AG10803 (cell line): Measurements from ENCODE around the gene CAD.
A peak's percentile ranks its signal among the peaks of the same experiment; 100 is the strongest.

Experiments used
- DNase-seq: peaks from one replicate; pipeline ENCODE4 v3.0.0; 2010; ENCODE audit warnings: low read depth
- H3K4me3 ChIP-seq: 2 replicates; pipeline ENCODE4 v1.5.1; 2011; ENCODE audit warnings: mild to moderate bottlenecking, low read length, control low read depth
- TF ChIP-seq, protein P1 (sequence below): conservative IDR thresholded peaks from 2 replicates; pipeline ENCODE4 v1.5.1; 2011; ENCODE audit warnings: mild to moderate bottlenecking, low read length, control low read depth, inconsistent platforms

Gene CAD

GRCh38 chr2:27208486-27209050, 8.6 kb upstream of the CAD start:
- DNase-seq: no peak
- no peak overlapping the region for H3K4me3 ChIP-seq
- TF ChIP-seq, protein P1, sequence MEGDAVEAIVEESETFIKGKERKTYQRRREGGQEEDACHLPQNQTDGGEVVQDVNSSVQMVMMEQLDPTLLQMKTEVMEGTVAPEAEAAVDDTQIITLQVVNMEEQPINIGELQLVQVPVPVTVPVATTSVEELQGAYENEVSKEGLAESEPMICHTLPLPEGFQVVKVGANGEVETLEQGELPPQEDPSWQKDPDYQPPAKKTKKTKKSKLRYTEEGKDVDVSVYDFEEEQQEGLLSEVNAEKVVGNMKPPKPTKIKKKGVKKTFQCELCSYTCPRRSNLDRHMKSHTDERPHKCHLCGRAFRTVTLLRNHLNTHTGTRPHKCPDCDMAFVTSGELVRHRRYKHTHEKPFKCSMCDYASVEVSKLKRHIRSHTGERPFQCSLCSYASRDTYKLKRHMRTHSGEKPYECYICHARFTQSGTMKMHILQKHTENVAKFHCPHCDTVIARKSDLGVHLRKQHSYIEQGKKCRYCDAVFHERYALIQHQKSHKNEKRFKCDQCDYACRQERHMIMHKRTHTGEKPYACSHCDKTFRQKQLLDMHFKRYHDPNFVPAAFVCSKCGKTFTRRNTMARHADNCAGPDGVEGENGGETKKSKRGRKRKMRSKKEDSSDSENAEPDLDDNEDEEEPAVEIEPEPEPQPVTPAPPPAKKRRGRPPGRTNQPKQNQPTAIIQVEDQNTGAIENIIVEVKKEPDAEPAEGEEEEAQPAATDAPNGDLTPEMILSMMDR: no peak

- H3K4me3 ChIP-seq: no peak overlapping the region
- DNase-seq: no peak
- TF ChIP-seq, protein P1: no peak
Observed at GRCh38 chr2:27209621-27210401, 7.4 kb upstream of the CAD start.

- no peak for DNase-seq
Observed at GRCh38 chr2:27211241-27211942, 5.8 kb upstream of the CAD start.

DNA sequence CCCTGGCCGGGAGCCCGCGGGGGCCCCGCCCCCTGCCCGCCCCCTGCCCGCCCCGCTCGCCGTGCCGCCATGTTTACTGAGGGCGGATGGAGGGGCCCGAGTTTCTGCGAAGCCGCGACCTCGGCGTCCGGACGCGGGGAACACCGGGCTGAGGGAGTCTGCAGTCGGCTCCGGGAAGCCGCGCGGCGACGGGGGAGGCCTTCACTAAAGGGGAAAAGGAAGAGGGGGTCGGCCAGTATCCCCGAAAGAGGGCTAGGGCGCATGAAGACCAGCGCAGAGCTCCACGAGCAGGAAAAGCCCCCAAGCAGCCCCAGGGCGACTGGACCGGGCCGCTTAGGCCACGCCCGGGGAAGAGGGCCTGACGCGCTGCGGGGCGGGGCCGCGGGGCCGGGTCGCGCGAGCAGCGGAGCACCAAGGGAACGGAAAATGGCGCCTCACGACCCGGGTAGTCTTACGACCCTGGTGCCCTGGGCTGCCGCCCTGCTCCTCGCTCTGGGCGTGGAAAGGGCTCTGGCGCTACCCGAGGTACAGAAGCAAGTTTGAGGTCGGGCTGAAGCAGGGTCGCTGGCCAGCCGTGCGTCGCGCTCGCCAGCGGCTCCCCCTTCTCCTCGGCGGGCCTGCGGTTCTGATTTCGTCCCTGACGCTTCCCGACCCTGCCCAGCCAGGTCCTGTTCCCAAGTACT, 5.1 kb upstream of the CAD start, which contains the start of the genes ATRAID and SLC5A6:
ATRAID (plus strand) TSS at position 99 of the 683 bp plus-strand sequence; CDS start at position 427, 328 bp downstream.
SLC5A6 (minus strand) TSS at position 326 of the 683 bp plus-strand sequence. CDS start 4,618 bp downstream, outside the sequence.
- H3K4me3 ChIP-seq: peak within 1 kb of the TSS; percentile 93
- TF ChIP-seq, protein P1: no peak
- DNase-seq: peak; percentile 86

More at GRCh38 chr2:27211241-27211942, 5.8 kb upstream of the CAD start:
- H3K4me3 ChIP-seq: peak overlapping the region; percentile 93
- TF ChIP-seq, protein P1: no peak

GRCh38 chr2:27212626-27213471, 4.3 kb upstream of the CAD start:
- H3K4me3 ChIP-seq: peak overlapping the region; percentile 93
- TF ChIP-seq, protein P1: no peak
- peak; percentile 79 for DNase-seq

DNA sequence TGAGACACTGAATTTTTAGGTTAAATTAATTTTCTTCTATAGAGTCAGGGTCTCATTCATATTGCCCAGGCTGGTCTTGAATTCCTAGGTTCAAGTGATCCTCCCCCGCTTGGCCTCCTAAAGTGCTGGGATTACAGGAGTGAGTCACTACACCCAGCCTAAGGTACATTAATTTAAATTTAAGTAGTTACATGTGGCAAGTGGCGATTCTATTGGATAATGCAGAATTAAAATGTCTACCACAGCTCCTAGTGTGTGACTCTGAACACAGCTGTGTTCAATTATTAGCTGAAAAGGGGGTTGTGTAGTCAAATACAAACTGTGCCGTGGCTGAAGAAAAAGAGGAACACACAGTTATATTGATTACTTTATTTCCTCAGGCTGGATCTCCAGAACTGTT, 2.2 kb upstream of the CAD start:
- no peak overlapping the region for H3K4me3 ChIP-seq
- TF ChIP-seq, protein P1: no peak
- DNase-seq: peak; percentile 50
